ENCODE results near the gene GLB1L3.

The GLB1L3 gene

DNA sequence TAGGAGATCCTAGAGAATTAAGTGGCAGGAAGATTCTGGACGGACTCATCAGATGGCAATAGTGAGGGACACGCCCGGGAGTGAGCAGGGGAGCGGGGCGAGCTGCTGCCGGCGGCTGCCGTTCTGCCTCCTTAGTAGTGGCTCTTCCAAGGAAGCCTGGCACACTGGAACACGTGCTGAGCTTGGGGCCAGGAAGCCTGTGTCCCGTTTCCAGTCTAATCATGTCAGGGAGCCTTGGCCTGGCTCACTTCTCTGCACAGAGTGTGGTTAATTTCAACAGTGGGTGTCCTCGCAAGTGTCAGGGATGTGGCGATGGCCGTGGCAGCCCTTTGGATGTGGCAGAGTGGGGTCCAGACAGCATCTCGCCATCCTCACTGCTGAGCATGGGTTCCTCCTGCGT lies 16.5 kb downstream of the GLB1L3 start:
- CTCF ChIA-PET = no interaction called here
- Histone ChIP-seq H3K36me3 (ENCODE audit: control insufficient read depth in 2 of 2, insufficient read depth in 1 of 2, low read length in 2 of 2) (no peaks in the 10 kb centered on the region), H3K27ac (ENCODE audit: extremely low read depth, low read depth, low read length) (no peak overlapping the region), H3K4me3 (ENCODE audit: low read depth, low read length) (no peak overlapping the region), H3K9me3 (ENCODE audit: control insufficient read depth, insufficient read depth, low read depth, low read length) (no peaks in the 10 kb centered on the region), H3K4me1 (ENCODE audit: control insufficient read depth, insufficient read depth, low read length) (no peaks in the 10 kb centered on the region)
- TF ChIP-seq KLF16 (tag by site-specific recombination; IDR thresholded peaks at IDR 0.05) = no peak
- TF ChIP-seq ZNF311 (tag by site-specific recombination; IDR thresholded peaks at IDR 0.05; ENCODE audit: borderline replicate concordance) = no peak
- TF ChIP-seq ZNF155 (tag by site-specific recombination; IDR thresholded peaks at IDR 0.05) = no peak
- TF ChIP-seq ZEB2 (tag by site-specific recombination; IDR thresholded peaks at IDR 0.05) = no peak
- TF ChIP-seq ZNF707 (tag by site-specific recombination; IDR thresholded peaks at IDR 0.05) = no peak
- no peak for TF ChIP-seq ZBTB21 (tag by site-specific recombination; IDR thresholded peaks at IDR 0.05)
- no peak for TF ChIP-seq ZNF292 (tag by site-specific recombination; IDR thresholded peaks at IDR 0.05; ENCODE audit: borderline replicate concordance, low read depth)
- no peak for TF ChIP-seq KLF1 (tag by site-specific recombination; IDR thresholded peaks at IDR 0.05)
- TF ChIP-seq ZNF596 (tag by site-specific recombination; IDR thresholded peaks at IDR 0.05) = no peak
- no peak for TF ChIP-seq ZFP37 (tag by site-specific recombination; IDR thresholded peaks at IDR 0.05)
- TF ChIP-seq, protein P1, sequence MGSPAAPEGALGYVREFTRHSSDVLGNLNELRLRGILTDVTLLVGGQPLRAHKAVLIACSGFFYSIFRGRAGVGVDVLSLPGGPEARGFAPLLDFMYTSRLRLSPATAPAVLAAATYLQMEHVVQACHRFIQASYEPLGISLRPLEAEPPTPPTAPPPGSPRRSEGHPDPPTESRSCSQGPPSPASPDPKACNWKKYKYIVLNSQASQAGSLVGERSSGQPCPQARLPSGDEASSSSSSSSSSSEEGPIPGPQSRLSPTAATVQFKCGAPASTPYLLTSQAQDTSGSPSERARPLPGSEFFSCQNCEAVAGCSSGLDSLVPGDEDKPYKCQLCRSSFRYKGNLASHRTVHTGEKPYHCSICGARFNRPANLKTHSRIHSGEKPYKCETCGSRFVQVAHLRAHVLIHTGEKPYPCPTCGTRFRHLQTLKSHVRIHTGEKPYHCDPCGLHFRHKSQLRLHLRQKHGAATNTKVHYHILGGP (tag by site-specific recombination; IDR thresholded peaks at IDR 0.05) = no peak
- no peak for TF ChIP-seq ZNF23 (tag by site-specific recombination; IDR thresholded peaks at IDR 0.05; ENCODE audit: borderline replicate concordance)
- TF ChIP-seq ZFP3 (tag by site-specific recombination; IDR thresholded peaks at IDR 0.05; ENCODE audit: low read depth) = no peak
- TF ChIP-seq, protein P2, sequence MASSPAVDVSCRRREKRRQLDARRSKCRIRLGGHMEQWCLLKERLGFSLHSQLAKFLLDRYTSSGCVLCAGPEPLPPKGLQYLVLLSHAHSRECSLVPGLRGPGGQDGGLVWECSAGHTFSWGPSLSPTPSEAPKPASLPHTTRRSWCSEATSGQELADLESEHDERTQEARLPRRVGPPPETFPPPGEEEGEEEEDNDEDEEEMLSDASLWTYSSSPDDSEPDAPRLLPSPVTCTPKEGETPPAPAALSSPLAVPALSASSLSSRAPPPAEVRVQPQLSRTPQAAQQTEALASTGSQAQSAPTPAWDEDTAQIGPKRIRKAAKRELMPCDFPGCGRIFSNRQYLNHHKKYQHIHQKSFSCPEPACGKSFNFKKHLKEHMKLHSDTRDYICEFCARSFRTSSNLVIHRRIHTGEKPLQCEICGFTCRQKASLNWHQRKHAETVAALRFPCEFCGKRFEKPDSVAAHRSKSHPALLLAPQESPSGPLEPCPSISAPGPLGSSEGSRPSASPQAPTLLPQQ (tag by site-specific recombination; IDR thresholded peaks at IDR 0.05) = no peak
- no peak for TF ChIP-seq SP3 (tag by site-specific recombination; IDR thresholded peaks at IDR 0.05)
- no peak for TF ChIP-seq ZNF184 (tag by site-specific recombination; IDR thresholded peaks at IDR 0.05)
- POLR2A ChIA-PET = no interaction called here

- Histone ChIP-seq H3K4me1 (ENCODE audit: control insufficient read depth, insufficient read depth, low read length) (no peaks in the 10 kb centered on the region), H3K36me3 (ENCODE audit: control insufficient read depth in 2 of 2, insufficient read depth in 1 of 2, low read length in 2 of 2) (no peaks in the 10 kb centered on the region), H3K4me3 (ENCODE audit: low read depth, low read length) (no peak overlapping the region), H3K9me3 (ENCODE audit: control insufficient read depth, insufficient read depth, low read depth, low read length) (no peaks in the 10 kb centered on the region), H3K27ac (ENCODE audit: extremely low read depth, low read depth, low read length) (no peak overlapping the region)
- TF ChIP-seq, protein P3, sequence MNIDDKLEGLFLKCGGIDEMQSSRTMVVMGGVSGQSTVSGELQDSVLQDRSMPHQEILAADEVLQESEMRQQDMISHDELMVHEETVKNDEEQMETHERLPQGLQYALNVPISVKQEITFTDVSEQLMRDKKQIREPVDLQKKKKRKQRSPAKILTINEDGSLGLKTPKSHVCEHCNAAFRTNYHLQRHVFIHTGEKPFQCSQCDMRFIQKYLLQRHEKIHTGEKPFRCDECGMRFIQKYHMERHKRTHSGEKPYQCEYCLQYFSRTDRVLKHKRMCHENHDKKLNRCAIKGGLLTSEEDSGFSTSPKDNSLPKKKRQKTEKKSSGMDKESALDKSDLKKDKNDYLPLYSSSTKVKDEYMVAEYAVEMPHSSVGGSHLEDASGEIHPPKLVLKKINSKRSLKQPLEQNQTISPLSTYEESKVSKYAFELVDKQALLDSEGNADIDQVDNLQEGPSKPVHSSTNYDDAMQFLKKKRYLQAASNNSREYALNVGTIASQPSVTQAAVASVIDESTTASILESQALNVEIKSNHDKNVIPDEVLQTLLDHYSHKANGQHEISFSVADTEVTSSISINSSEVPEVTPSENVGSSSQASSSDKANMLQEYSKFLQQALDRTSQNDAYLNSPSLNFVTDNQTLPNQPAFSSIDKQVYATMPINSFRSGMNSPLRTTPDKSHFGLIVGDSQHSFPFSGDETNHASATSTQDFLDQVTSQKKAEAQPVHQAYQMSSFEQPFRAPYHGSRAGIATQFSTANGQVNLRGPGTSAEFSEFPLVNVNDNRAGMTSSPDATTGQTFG (tag by site-specific recombination; IDR thresholded peaks at IDR 0.05; ENCODE audit: borderline replicate concordance) = no peak
- TF ChIP-seq ZNF837 (tag by site-specific recombination; IDR thresholded peaks at IDR 0.05) (no peak), ZBTB1 (tag by site-specific recombination; IDR thresholded peaks at IDR 0.05) (no peak), ZNF791 (tag by site-specific recombination; IDR thresholded peaks at IDR 0.05) (no peak), ZBTB21 (tag by site-specific recombination; IDR thresholded peaks at IDR 0.05) (no peak), ZNF302 (tag by site-specific recombination; IDR thresholded peaks at IDR 0.05; ENCODE audit: low read depth) (no peak), KLF17 (tag by site-specific recombination; IDR thresholded peaks at IDR 0.05) (no peak), ZNF112 (tag by site-specific recombination; IDR thresholded peaks at IDR 0.05) (no peak), ZNF426 (tag by site-specific recombination; IDR thresholded peaks at IDR 0.05) (no peak)
- TF ChIP-seq, protein P4, sequence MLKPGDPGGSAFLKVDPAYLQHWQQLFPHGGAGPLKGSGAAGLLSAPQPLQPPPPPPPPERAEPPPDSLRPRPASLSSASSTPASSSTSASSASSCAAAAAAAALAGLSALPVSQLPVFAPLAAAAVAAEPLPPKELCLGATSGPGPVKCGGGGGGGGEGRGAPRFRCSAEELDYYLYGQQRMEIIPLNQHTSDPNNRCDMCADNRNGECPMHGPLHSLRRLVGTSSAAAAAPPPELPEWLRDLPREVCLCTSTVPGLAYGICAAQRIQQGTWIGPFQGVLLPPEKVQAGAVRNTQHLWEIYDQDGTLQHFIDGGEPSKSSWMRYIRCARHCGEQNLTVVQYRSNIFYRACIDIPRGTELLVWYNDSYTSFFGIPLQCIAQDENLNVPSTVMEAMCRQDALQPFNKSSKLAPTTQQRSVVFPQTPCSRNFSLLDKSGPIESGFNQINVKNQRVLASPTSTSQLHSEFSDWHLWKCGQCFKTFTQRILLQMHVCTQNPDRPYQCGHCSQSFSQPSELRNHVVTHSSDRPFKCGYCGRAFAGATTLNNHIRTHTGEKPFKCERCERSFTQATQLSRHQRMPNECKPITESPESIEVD (tag by site-specific recombination; IDR thresholded peaks at IDR 0.05) = no peak
- CTCF ChIA-PET = interaction anchor here (0.8 kb wide), 1 partner anchor 18 kb away, joined by 4 read pairs; no protein-coding TSS in a partner anchor
- POLR2A ChIA-PET = no interaction called here
Observed at GRCh38 chr11:134293119-134294113, 17.2 kb downstream of the GLB1L3 start.
